ENCODE measurements around the gene ZNF195.
"Not testable (repeated sequence)": the region's sequence is repeated elsewhere in the genome, so short reads cannot be mapped to it uniquely, and the experiment has no call there.

ZNF195 gene

DNA sequence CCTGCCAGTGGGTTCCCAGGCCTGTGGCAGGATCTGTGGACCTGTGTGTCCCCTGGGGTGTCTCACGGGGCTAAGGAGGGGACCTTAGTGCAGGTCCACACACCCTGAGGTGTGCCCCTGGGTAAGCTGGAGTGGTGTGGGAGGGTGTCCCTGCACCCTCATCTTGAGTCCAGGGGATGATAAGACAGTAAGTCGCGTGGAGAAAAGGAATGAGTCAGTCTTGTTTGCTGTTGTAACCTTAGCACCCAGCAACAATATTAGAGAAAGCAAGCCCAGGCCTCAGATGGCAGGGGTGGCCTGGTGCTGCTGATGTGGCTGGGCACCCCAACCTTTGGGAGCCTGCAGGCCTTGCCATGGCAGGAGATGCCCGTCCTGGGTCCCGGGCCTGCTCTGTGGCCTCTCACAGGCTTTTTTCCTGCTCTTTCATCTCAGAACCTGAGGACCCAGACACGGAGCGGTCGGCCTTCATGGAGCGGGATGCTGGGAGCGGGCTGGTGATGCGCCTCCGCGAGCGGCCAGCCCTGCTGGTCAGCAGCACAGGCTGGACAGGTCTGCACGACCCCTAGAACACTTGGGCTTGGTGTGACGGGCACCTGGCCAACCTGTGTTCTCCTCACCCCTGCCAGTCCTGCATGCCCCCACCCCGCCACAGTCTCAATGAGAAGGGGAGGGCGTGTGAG lies 23.4 kb upstream of the ZNF195 start:
- DNase-seq; H3K36me3 ChIP-seq (ENCODE audit: control insufficient read depth, insufficient read depth, low read length); H3K4me1 ChIP-seq (ENCODE audit: control insufficient read depth, insufficient read depth, low read length, poor library complexity, severe bottlenecking); H3K4me3 ChIP-seq (ENCODE audit: insufficient read depth, low read depth, low read length, poor library complexity, severe bottlenecking); H3K27me3 ChIP-seq (replicated peaks; ENCODE audit: control insufficient read depth, insufficient read depth, low read length, poor library complexity, severe bottlenecking); H3K27ac ChIP-seq (ENCODE audit: insufficient read depth, low read length, poor library complexity, severe bottlenecking); H3K9me3 ChIP-seq (ENCODE audit: control insufficient read depth, low read length): not testable (repeated sequence)

DNA sequence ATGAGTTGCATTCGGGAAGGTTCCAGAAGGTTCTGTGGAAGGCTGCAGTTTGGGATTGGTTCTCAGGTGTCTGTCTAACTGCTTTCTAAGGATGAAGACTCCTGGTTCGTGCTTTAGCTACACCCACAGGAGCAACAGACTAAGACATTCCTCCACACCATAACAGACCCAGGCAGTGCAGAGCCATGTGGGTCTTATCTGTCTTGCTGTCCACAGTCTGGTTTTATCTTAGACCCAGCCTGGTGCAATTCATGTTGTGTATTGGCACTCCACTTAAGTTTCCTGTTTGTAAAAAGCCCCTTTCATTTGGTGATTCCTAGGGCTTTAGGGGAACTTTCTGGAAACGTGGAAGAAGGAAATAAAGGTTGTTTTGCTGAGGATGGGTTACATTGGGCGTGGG lies 22.1 kb upstream of the ZNF195 start:
- not testable (repeated sequence) for DNase-seq; H3K4me1 ChIP-seq (ENCODE audit: control insufficient read depth, insufficient read depth, low read length, poor library complexity, severe bottlenecking); H3K27me3 ChIP-seq (replicated peaks; ENCODE audit: control insufficient read depth, insufficient read depth, low read length, poor library complexity, severe bottlenecking); H3K9me3 ChIP-seq (ENCODE audit: control insufficient read depth, low read length); H3K36me3 ChIP-seq (ENCODE audit: control insufficient read depth, insufficient read depth, low read length); H3K27ac ChIP-seq (ENCODE audit: insufficient read depth, low read length, poor library complexity, severe bottlenecking); H3K4me3 ChIP-seq (ENCODE audit: insufficient read depth, low read depth, low read length, poor library complexity, severe bottlenecking)

- not testable (repeated sequence) for H3K27me3 ChIP-seq (replicated peaks; ENCODE audit: control insufficient read depth, insufficient read depth, low read length, poor library complexity, severe bottlenecking); H3K9me3 ChIP-seq (ENCODE audit: control insufficient read depth, low read length); DNase-seq; H3K27ac ChIP-seq (ENCODE audit: insufficient read depth, low read length, poor library complexity, severe bottlenecking); H3K4me3 ChIP-seq (ENCODE audit: insufficient read depth, low read depth, low read length, poor library complexity, severe bottlenecking); H3K36me3 ChIP-seq (ENCODE audit: control insufficient read depth, insufficient read depth, low read length); H3K4me1 ChIP-seq (ENCODE audit: control insufficient read depth, insufficient read depth, low read length, poor library complexity, severe bottlenecking)
These were observed 19.6 kb upstream of the ZNF195 start for GRCh38 chr11:3398509-3398908.

GRCh38 chr11:3398106-3398505 lies 19.2 kb upstream of the ZNF195 start:
- not testable (repeated sequence) for H3K4me1 ChIP-seq (ENCODE audit: control insufficient read depth, insufficient read depth, low read length, poor library complexity, severe bottlenecking); H3K27ac ChIP-seq (ENCODE audit: insufficient read depth, low read length, poor library complexity, severe bottlenecking); H3K4me3 ChIP-seq (ENCODE audit: insufficient read depth, low read depth, low read length, poor library complexity, severe bottlenecking); DNase-seq; H3K9me3 ChIP-seq (ENCODE audit: control insufficient read depth, low read length); H3K27me3 ChIP-seq (replicated peaks; ENCODE audit: control insufficient read depth, insufficient read depth, low read length, poor library complexity, severe bottlenecking); H3K36me3 ChIP-seq (ENCODE audit: control insufficient read depth, insufficient read depth, low read length)

GRCh38 chr11:3397210-3397609 lies 18.3 kb upstream of the ZNF195 start:
- not testable (repeated sequence) for H3K36me3 ChIP-seq (ENCODE audit: control insufficient read depth, insufficient read depth, low read length); H3K27me3 ChIP-seq (replicated peaks; ENCODE audit: control insufficient read depth, insufficient read depth, low read length, poor library complexity, severe bottlenecking); H3K9me3 ChIP-seq (ENCODE audit: control insufficient read depth, low read length); DNase-seq; H3K4me3 ChIP-seq (ENCODE audit: insufficient read depth, low read depth, low read length, poor library complexity, severe bottlenecking); H3K27ac ChIP-seq (ENCODE audit: insufficient read depth, low read length, poor library complexity, severe bottlenecking); H3K4me1 ChIP-seq (ENCODE audit: control insufficient read depth, insufficient read depth, low read length, poor library complexity, severe bottlenecking)

DNA sequence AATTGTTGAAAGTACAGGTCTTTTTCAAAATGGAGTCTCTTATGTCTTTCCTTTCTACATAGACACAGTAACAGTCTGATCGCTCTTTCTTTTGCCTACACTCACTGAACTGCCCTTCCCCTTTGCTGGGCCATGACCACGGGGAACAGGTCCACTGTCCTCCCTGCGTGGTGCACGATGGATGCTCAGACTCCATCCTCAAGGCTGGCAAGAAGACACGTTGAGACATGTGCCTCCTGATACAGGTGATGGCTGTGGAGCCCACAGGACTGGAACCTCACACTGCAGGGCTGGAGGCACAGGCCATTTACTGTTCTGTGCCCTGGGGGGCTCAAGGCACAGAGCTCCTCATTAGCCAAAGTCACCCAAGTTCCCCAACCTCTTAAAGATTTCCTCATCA lies 16.5 kb upstream of the ZNF195 start:
- not testable (repeated sequence) for H3K9me3 ChIP-seq (ENCODE audit: control insufficient read depth, low read length); H3K27ac ChIP-seq (ENCODE audit: insufficient read depth, low read length, poor library complexity, severe bottlenecking); H3K27me3 ChIP-seq (replicated peaks; ENCODE audit: control insufficient read depth, insufficient read depth, low read length, poor library complexity, severe bottlenecking); H3K4me3 ChIP-seq (ENCODE audit: insufficient read depth, low read depth, low read length, poor library complexity, severe bottlenecking); DNase-seq; H3K36me3 ChIP-seq (ENCODE audit: control insufficient read depth, insufficient read depth, low read length); H3K4me1 ChIP-seq (ENCODE audit: control insufficient read depth, insufficient read depth, low read length, poor library complexity, severe bottlenecking)

GRCh38 chr11:3394956-3395355 lies 16.0 kb upstream of the ZNF195 start:
- H3K4me3 ChIP-seq (ENCODE audit: insufficient read depth, low read depth, low read length, poor library complexity, severe bottlenecking); H3K36me3 ChIP-seq (ENCODE audit: control insufficient read depth, insufficient read depth, low read length); H3K27ac ChIP-seq (ENCODE audit: insufficient read depth, low read length, poor library complexity, severe bottlenecking); H3K27me3 ChIP-seq (replicated peaks; ENCODE audit: control insufficient read depth, insufficient read depth, low read length, poor library complexity, severe bottlenecking); DNase-seq; H3K4me1 ChIP-seq (ENCODE audit: control insufficient read depth, insufficient read depth, low read length, poor library complexity, severe bottlenecking); H3K9me3 ChIP-seq (ENCODE audit: control insufficient read depth, low read length): not testable (repeated sequence)

- H3K9me3 ChIP-seq (ENCODE audit: control insufficient read depth, low read length): not testable (repeated sequence)
These were observed 14.5 kb upstream of the ZNF195 start for GRCh38 chr11:3393450-3393849.

DNA sequence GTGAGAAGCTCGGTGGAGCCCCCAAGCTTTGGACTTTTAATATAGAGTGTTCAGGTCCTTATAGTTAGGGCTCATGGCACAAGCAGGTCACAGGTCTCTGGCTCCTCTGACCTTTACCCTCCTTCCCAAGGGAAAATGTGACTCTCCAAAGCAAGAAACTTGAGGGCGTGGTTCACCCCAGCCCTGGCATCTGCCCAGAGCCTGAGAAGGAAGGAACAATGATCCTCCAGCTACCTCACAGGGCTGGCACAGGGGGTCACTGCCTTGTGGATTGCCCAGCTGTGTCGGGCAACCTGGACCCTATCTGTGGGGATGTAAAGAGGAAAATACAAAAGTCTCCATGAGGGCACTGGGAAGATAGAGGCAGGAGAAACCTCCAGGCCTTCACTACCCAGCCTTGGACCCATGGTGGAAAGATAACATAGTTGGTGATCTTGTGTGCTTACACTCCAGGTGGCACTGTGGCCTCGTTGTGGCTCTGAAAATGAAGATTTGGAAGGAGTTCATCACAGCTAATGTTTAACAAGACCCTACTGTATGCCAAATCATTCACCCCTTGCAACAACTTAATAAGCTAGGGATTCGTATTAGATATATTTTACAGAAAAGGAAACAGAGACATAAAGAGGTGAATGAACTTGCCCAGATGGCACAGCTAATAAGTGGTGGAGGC lies 3.8 kb upstream of the ZNF195 start:
- no peaks in the 10 kb centered on the region for H3K27me3 ChIP-seq (replicated peaks; ENCODE audit: control insufficient read depth, insufficient read depth, low read length, poor library complexity, severe bottlenecking)
- no peak overlapping the region for H3K27ac ChIP-seq (ENCODE audit: insufficient read depth, low read length, poor library complexity, severe bottlenecking)
- DNase-seq: no peak
- no peaks in the 10 kb centered on the region for H3K9me3 ChIP-seq (ENCODE audit: control insufficient read depth, low read length)
- H3K36me3 ChIP-seq (ENCODE audit: control insufficient read depth, insufficient read depth, low read length): no peaks in the 10 kb centered on the region
- H3K4me3 ChIP-seq (ENCODE audit: insufficient read depth, low read depth, low read length, poor library complexity, severe bottlenecking): no peak overlapping the region
- peaks cover 6% of the 10 kb centered on the region for H3K4me1 ChIP-seq (ENCODE audit: control insufficient read depth, insufficient read depth, low read length, poor library complexity, severe bottlenecking)

More at GRCh38 chr11:3393450-3393849, 14.5 kb upstream of the ZNF195 start:
- H3K27me3 ChIP-seq (replicated peaks; ENCODE audit: control insufficient read depth, insufficient read depth, low read length, poor library complexity, severe bottlenecking); H3K4me1 ChIP-seq (ENCODE audit: control insufficient read depth, insufficient read depth, low read length, poor library complexity, severe bottlenecking); H3K4me3 ChIP-seq (ENCODE audit: insufficient read depth, low read depth, low read length, poor library complexity, severe bottlenecking); H3K27ac ChIP-seq (ENCODE audit: insufficient read depth, low read length, poor library complexity, severe bottlenecking); H3K36me3 ChIP-seq (ENCODE audit: control insufficient read depth, insufficient read depth, low read length); DNase-seq: not testable (repeated sequence)

- DNase-seq: no peak
- no peaks in the 10 kb centered on the region for H3K9me3 ChIP-seq (ENCODE audit: control insufficient read depth, low read length)
- H3K27me3 ChIP-seq (replicated peaks; ENCODE audit: control insufficient read depth, insufficient read depth, low read length, poor library complexity, severe bottlenecking): no peaks in the 10 kb centered on the region
- no peaks in the 10 kb centered on the region for H3K36me3 ChIP-seq (ENCODE audit: control insufficient read depth, insufficient read depth, low read length)
- no peak overlapping the region for H3K27ac ChIP-seq (ENCODE audit: insufficient read depth, low read length, poor library complexity, severe bottlenecking)
- peaks cover 11% of the 10 kb centered on the region for H3K4me1 ChIP-seq (ENCODE audit: control insufficient read depth, insufficient read depth, low read length, poor library complexity, severe bottlenecking)
- H3K4me3 ChIP-seq (ENCODE audit: insufficient read depth, low read depth, low read length, poor library complexity, severe bottlenecking): no peak overlapping the region
These were observed 2.8 kb upstream of the ZNF195 start for GRCh38 chr11:3381794-3382193.

Data from effector memory CD4-positive, alpha-beta T cell (primary cell).